Measurements from ENCODE around the gene SYCP2.
A peak's percentile ranks its signal among the peaks of the same experiment; 100 is the strongest.
"Not testable (repeated sequence)": the region's sequence is repeated elsewhere in the genome, so short reads cannot be mapped to it uniquely, and the experiment has no call there.

SYCP2 gene

DNA sequence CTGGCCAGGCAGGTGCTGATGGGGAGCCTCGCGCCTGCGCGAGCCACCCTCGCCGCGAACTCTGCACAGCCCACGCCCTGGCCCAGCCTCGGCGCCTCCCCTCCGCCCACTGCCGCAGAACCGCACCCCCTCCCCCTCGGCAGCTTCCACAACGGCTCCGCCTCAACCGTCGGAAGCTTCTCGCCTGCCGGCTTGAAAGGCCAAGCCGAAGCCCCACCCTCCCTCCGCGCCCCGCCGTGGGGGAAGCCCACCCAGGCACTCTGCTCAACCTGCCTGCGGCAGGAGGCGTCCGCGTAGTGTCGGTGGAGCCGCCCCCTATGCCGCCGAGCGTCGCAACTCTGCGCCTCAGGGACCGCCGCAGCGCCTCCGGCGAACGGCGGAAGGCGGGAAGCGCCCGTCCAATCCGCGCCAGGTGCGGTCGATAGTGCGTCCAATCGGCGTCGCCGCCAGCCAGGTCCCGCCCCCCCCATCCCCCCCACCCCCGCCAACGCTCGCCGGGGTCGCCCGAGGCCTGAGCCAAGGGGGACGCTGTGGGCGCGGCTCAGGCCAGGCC is at the start of gene SYCP2:
Gene SYCP2 (minus strand): TSS at position 342 of the 553 bp plus-strand sequence. CDS start 11,224 bp downstream, outside the sequence.
- peak; percentile 52 for DNase-seq

DNA sequence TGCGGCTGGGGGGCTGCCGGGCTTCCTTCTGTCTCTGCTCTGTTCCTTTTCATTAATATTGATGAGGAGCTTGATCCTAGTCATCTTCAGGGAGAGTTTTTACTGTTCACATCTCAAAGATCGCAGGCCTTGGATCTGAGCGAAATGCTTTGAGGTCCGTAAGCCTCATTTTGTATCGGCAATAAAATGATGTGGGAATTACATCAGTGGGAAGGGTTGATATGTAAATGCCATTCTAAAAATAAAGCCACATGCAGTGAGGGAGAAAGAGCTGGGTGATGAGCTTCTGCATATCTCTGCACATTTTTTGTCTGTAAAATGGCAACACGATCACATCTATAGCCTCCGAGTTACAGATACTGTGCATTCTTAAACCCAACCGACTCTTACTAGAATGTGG is 49.6 kb upstream of the SYCP2 start:
- DNase-seq, result no peak

DNA sequence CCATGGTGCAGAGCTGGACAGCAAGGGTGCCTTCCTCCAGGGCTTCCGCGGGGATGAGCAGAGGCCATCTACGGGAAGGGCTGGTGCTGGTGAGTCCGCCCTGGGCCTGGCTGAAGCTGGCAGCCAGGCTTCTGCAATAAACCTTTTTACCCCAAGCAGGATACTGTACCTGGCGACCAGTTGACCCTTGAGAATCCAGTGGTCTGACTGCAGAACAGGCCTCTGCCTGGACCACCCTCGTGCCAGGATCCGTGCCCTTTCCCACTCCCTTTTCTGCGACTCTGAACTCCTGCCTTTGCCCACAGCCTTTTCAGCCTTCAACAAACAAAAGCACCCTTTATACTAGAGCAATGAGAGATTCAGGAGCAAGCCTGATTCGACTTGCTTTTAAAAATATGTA is 43.6 kb upstream of the SYCP2 start:
- DNase-seq, result no peak

- DNase-seq, result no peak
These were observed 42.8 kb upstream of the SYCP2 start for GRCh38 chr20:59976156-59976782.

- DNase-seq, result no peak
These were observed 38.8 kb upstream of the SYCP2 start for GRCh38 chr20:59972037-59972801.

GRCh38 chr20:59971428-59971827 is 38.0 kb upstream of the SYCP2 start:
- DNase-seq, result no peak

GRCh38 chr20:59966428-59966827 is 33.0 kb upstream of the SYCP2 start:
- DNase-seq, result no peak

GRCh38 chr20:59962155-59962554 is 28.7 kb upstream of the SYCP2 start:
- no peak for DNase-seq

- DNase-seq, result no peak
These were observed 28.0 kb upstream of the SYCP2 start for GRCh38 chr20:59961423-59961822.

- no peak for DNase-seq
These were observed 25.2 kb upstream of the SYCP2 start for GRCh38 chr20:59958626-59959025.

GRCh38 chr20:59958123-59958522 is 24.7 kb upstream of the SYCP2 start, which contains the start of gene CDH26:
TSS of gene CDH26 (plus strand) at chr20:59958423. CDS start at chr20:59958727, 304 bp downstream.
- no peak for DNase-seq

DNA sequence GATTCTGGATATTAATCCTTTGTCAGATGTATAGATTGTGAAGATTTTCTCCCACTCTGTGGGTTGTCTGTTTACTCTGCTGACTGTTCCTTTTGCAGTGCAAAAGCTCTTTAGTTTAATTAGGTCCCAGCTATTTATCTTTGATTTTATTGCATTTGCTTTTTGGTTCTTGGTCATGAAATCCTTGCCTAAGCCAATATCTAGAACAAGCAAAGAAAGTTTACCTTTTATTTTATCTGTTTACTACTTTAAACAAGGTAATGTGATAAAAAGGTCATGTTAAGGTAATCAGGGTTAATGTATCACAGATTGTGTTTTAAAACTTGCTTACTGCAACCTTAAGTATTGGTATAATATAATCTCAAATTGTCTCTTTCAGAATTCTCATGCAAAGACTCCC is 24.1 kb upstream of the SYCP2 start:
- not testable (repeated sequence) for DNase-seq

DNA sequence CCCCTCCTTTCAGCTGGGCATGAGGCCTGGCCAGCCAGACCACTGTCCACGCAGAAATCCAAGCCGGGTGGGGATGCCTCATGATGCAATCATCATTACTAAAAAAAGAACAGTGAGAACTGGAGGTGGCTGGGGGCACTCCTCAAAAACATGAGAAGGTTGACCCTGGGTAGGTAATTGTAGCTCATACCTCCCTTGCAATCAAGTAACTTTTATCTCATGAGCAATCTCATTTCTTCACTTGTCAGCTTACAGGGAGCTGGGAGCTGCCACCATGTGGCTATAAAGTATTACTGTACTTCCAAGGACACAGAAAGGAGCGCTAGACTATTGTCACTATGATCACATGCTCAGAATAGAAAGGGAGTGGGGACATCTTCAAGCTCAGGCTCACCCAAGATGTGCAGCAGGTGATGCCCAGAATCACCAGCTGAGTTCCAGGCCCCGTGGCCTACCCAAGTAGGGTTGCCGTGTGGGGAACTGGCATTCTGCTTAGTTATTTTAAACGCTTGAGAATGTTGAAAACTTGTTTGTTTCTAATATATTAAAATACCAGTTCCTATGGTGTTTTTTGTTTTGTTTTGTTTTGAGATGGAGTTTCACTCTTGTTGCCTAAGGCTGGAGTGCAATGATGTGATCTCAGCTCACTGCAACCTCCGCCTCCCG is 21.8 kb upstream of the SYCP2 start:
- DNase-seq, result no peak

DNA sequence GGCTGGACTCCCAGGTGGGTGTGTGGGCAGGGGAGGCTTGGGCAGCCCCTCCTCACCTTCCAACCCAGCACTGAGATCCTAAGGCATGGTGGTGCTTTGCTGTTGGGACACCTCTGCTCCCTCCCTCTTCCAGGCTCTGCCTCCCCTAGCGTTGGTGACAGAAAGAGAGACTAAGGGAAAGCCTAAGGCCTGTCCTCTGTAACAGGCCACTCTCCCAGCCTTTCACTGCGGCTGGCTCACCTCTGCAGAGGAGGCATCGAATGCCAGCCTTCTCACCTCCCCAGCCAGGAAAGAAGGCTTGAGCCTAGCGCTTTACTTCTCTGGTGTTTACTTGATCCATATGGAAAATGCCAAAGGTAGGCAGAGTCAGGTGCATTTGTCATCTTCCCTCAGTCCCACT is 21.3 kb upstream of the SYCP2 start:
- no peak for DNase-seq

GRCh38 chr20:59949911-59950310 is 16.5 kb upstream of the SYCP2 start:
- no peak for DNase-seq

DNA sequence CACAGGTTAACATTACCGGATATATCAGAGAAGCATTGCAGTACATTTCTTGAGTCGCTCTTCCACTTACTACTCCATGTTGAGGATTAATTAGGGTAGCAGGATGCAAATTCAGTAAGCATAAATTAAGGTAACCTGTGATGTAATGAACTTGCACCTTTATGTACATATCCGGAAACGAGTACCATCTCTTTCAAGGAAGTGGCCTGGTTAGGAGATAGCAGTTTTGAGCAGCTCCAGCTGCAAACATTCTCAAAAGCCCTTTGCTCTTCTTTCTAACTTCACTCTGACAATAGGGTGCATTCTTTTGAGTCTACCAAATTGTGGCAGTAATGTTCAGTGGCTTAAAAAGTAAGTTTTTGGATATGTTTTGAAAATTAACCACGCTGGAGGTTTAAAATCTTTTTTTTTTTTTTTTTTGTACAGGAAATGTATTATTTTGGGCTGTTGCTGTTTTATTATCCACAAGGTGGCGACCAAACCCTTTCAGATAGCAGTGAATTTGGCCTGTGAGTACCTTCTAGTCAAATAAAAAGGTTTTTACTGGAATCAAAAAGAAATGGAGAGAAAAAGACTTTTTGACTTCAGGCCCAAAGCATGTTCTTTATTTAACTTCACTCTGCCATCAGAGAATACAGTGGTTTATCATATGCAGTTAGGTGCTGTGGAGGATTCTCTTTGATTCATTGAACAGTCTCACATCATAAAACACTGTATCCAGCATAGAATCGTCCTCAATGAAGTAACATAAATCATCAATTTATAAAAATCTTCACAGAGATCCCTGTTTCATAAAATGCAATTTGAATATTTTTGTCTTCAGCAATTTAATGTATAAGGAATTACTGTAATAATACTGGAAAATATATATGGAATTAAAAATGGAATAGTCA is 15.6 kb upstream of the SYCP2 start:
- DNase-seq, result no peak

DNA sequence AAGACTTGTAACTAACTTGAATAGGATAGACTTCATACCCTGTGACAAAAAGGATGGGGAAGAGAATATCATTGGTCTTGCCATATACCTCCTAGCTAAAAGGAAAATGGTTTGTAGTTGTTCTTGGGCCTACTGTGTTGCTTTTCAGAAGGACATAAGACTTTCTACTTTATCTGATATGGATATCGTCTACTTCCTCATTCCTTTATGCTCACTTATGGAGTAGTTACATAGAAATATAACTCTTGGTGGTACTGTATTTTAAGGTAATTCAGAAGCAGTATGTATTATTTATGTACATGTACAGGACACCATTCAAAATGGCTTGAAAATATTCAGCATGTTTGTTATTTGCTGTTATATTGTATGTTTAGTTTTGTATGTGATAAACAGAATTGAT is 14.8 kb upstream of the SYCP2 start:
- no peak for DNase-seq

GRCh38 chr20:59947376-59947775 is 13.9 kb upstream of the SYCP2 start:
- DNase-seq, result no peak

- DNase-seq, result no peak
These were observed 12.3 kb upstream of the SYCP2 start for GRCh38 chr20:59945731-59946130.

GRCh38 chr20:59945175-59945574 is 11.7 kb upstream of the SYCP2 start:
- DNase-seq, result no peak

- no peak for DNase-seq
These were observed 11.3 kb upstream of the SYCP2 start for GRCh38 chr20:59944726-59945125.

DNA sequence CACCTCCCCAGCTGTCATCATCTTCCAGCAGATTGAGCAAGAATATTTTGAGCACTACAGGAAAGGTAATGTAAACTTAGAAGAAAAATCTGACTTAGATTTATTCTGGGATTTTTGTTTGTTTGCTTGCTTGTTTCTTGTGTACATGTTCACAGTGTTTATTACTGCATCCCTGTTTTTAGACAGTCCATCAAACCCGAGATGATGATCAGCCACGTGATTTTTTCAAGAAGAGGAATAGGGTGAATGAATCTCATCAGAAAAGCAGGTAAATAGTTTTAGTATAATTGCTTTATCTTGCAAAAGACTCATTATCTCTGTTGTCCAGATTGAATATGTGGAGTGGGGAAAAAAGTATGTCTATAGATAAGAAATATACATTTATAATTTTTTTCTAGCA is 8.8 kb upstream of the SYCP2 start:
- DNase-seq, result no peak

DNA sequence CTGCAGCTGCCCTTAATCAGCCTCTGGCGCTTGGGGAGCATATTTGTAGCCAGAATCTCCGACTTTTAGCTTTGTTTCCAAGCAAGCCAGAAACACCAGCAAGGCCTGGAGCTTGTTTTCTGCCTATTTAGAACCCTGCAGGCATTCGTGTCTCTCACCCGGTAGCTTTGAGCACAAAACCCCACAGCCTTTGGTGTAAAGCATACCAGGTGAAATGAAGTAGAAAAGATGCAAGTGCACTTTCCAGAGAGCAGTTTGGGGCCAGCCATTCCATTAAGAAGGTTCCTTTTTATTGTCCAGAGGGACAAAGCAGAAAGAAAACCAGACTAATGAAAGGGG is 7.5 kb upstream of the SYCP2 start:
- no peak for DNase-seq

Measured in activated CD4-positive, alpha-beta T cell treated with anti-CD3 and anti-CD28 coated beads, Interleukin-2, amount 50 U/mL, for 48 hours (primary cell).